HG03575 (cell line): Measurements from ENCODE around the gene OR9Q1.

Experiments
- ATAC-seq: cut with Tn5 transposase; IDR thresholded peaks from one replicate; pipeline ENCODE4 v1.9.1; 2021; ENCODE audit not compliant: unreplicated experiment, insufficient number of reproducible peaks, low FRiP score; ENCODE audit errors: extremely low read depth

The OR9Q1 gene

GRCh38 chr11:58028687-58029411 lies 5.2 kb downstream of the OR9Q1 start:
- no peak for ATAC-seq

GRCh38 chr11:58030653-58031052 lies 7.0 kb downstream of the OR9Q1 start, which contains the start of gene OR6Q1:
OR6Q1 (plus strand) TSS chr11:58030953; CDS start chr11:58030953, 0 bp downstream.
- no peak for ATAC-seq

- no peak for ATAC-seq
Measured at GRCh38 chr11:58034471-58034870, 10.8 kb downstream of the OR9Q1 start.

GRCh38 chr11:58039589-58039988 lies 15.9 kb downstream of the OR9Q1 start:
- no peak for ATAC-seq

GRCh38 chr11:58043379-58043778 lies 19.7 kb downstream of the OR9Q1 start:
- no peak for ATAC-seq

- no peak for ATAC-seq
Measured at GRCh38 chr11:58046231-58046630, 22.6 kb downstream of the OR9Q1 start.

GRCh38 chr11:58047818-58048217 lies 24.1 kb downstream of the OR9Q1 start:
- no peak for ATAC-seq

- no peak for ATAC-seq
Measured at GRCh38 chr11:58055806-58056401, 32.2 kb downstream of the OR9Q1 start.

- ATAC-seq, result no peak
Measured at GRCh38 chr11:58057481-58057880, 33.8 kb downstream of the OR9Q1 start.

- ATAC-seq, result no peak
Measured at GRCh38 chr11:58058276-58059006, 34.8 kb downstream of the OR9Q1 start.

- no peak for ATAC-seq
Measured at GRCh38 chr11:58059007-58059350, 35.3 kb downstream of the OR9Q1 start.

GRCh38 chr11:58060535-58060934 lies 36.9 kb downstream of the OR9Q1 start:
- no peak for ATAC-seq

GRCh38 chr11:58060939-58061672 lies 37.4 kb downstream of the OR9Q1 start:
- no peak for ATAC-seq

- ATAC-seq, result no peak
Measured at GRCh38 chr11:58061813-58062212, 38.1 kb downstream of the OR9Q1 start.

GRCh38 chr11:58067685-58068084 lies 44.0 kb downstream of the OR9Q1 start:
- no peak for ATAC-seq

GRCh38 chr11:58068655-58069054 lies 45.0 kb downstream of the OR9Q1 start:
- ATAC-seq, result no peak

- no peak for ATAC-seq
Measured at GRCh38 chr11:58070585-58070984, 46.9 kb downstream of the OR9Q1 start.

GRCh38 chr11:58075781-58076180 lies 52.1 kb downstream of the OR9Q1 start:
- ATAC-seq, result no peak

GRCh38 chr11:58086528-58086927 lies 62.8 kb downstream of the OR9Q1 start:
- no peak for ATAC-seq

GRCh38 chr11:58097437-58097836 lies 73.8 kb downstream of the OR9Q1 start:
- ATAC-seq, result no peak
